Activated CD4-positive, alpha-beta T cell treated with anti-CD3 and anti-CD28 coated beads for 24 hours (primary cell): ENCODE results near the gene METTL9.
"Not testable (repeated sequence)": the region's sequence is repeated elsewhere in the genome, so short reads cannot be mapped to it uniquely, and the experiment has no call there.

Source experiments
- DNase-seq, 2 donors: peaks; one replicate each; pipeline ENCODE4 v3.0.0-alpha.2; 2020; ENCODE audit warnings: low read depth in 2 of 2

Gene METTL9

DNA sequence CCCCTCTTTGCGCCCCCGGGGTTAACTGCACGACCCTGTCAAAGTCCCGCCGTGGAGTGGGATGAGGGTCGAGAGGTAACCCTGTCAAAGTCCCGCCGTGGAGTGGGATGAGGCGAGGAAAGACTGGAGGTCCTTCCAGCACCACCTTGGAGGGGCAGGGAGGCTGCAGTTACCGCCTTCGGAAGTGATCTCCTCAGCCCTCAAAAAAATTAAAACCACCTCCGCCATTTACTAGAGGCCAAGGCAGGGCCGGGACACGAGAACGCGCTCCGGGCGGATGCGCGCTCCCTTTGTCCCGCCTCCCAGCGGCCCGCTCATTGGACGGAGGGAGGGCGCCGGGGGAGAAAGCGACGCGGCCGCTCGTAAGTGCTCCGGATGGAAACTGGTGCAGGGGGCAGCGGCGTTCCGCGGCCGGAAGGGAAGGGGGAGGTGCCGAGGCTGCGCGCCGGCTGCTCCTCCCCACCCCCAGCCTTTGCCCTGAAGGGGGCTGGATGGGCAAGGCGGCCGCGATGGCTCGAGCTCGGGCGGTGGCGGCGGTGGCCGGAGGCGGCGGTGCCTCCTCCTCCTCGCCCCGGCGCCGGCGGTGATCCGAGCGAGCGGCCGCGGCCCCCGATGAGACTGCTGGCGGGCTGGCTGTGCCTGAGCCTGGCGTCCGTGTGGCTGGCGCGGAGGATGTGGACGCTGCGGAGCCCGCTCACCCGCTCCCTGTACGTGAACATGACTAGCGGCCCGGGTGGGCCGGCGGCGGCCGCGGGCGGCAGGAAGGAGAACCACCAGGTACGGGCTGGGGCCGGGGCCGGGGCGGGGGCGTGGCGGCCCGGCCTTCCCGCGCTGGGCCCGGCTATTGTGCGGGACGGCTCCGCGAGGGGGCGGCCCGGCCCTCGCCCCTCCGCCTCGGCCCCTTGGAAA, at the start of gene METTL9:
Gene METTL9 (plus strand): TSS at position 456 of the 909 bp plus-strand sequence. CDS start 157 bp downstream, at position 613.
- DNase-seq: peak; percentile 89

- DNase-seq: not testable (repeated sequence)
These were observed 49.4 kb upstream of the METTL9 start for GRCh38 chr16:21549975-21550374.

- not testable (repeated sequence) for DNase-seq
These were observed 48.9 kb upstream of the METTL9 start for GRCh38 chr16:21550435-21550834.

DNA sequence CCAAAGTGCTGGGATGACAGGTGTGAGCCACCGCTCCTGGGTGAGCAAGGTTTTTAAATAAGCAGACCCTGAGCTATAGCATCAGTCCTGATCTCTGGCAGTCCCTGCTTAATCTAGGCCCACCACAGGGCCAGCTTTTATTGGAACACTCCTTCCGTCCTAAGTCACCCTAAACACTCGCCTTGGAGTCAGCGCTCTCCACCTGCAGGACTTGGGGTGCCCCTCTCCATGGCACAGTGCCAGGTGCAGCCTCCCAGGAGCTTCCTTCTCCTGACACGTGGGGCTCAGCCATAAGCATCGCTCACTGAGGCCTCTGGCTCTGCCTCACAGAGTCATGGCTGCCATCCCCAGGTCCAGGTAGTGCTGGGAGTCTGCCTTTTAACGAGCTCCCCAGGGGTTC, 48.3 kb upstream of the METTL9 start:
- DNase-seq: not testable (repeated sequence)

GRCh38 chr16:21551600-21551999, 47.8 kb upstream of the METTL9 start:
- DNase-seq: not testable (repeated sequence)

DNA sequence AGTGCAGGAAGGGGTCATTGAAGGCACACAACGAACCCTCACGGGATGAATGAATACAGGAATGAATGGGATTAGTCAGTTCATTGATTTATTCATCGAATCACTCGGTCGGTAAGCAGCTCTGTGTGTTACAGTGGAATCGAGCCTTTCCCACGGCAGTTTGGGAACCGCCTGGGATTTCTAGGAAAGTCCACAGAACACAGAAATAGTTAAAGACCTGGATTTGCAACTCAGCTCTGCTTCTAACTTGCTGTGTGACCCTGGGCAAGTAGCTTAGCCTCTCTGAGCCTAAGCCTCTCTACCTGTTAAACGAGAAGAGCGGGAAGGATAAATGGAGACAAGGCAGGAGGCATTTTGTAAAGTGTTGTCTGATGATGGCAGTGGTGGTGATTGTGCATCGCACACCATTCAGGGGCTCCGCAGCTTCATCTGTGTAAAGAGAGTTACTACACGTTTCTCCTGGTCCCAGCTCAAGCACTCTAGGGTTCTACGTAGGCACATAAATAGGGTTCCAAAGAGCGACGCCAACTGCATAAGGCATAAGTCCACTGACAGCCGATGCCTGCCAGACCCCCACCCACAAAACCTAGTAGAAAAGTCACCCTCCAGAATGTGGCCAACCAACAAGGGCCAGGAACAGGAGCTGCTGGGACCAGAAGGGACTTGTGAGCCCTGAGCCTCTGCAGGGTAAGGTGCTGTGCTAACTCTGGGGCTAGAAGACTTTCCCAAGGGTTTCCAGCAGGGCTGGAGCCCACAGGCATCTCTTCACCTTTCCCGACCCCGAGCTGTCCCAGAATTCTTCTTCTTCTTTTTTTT, 45.7 kb upstream of the METTL9 start:
- DNase-seq: not testable (repeated sequence)

GRCh38 chr16:21554795-21555585, 44.4 kb upstream of the METTL9 start:
- DNase-seq: peak; percentile 95 to 97

GRCh38 chr16:21555621-21556020, 43.8 kb upstream of the METTL9 start:
- not testable (repeated sequence) for DNase-seq

DNA sequence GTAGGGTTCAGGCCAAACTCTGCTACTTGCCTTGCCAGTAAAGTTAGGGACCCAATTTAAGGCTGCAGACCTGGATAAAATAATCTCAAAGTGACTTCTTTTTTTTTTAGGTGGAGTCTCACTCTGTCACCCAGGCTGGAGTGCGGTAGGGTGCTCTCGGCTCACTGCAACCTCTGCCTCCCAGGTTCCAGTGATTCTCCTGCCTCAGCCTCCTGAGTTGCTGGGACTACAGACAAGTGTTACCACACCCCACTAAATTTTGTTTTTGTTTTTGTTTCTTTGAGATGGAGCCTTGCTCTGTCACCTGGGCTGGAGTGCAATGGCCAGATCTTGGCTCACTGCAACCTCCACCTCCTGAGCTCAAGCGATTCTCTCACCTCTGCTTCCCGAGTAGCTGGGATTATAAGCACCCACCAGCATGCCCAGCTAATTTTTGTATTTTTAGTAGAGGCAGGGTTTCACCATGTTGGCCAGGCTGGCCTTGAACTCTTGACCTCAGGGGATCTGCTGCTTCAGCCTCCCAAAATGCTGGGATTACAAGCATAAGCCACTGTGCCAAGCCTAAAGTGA, 43.3 kb upstream of the METTL9 start:
- not testable (repeated sequence) for DNase-seq

GRCh38 chr16:21556651-21557241, 42.6 kb upstream of the METTL9 start:
- DNase-seq: not testable (repeated sequence)

- DNase-seq: no peak
These were observed 38.9 kb upstream of the METTL9 start for GRCh38 chr16:21560462-21560861.

- no peak for DNase-seq
These were observed 35.7 kb upstream of the METTL9 start for GRCh38 chr16:21563676-21564075.

- not testable (repeated sequence) for DNase-seq
These were observed 35.0 kb upstream of the METTL9 start for GRCh38 chr16:21564367-21564766.

DNA sequence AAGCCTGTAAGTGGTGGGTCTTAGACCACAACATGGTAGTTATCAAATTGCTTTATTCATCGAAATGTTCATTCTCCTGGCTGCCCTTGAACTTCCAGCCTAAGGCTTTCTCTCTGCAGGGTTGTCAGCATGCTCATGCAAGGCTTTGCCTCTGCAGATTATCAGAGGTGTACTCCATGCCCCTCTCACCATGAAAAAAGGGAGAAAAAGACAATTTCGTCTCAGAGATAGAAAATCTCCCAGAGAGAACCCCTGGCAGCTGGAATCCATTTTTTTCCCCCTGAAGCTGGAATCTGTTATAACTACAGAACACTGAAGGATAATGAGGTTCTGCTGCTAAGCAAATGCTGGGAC, 33.9 kb upstream of the METTL9 start:
- DNase-seq: no peak

DNA sequence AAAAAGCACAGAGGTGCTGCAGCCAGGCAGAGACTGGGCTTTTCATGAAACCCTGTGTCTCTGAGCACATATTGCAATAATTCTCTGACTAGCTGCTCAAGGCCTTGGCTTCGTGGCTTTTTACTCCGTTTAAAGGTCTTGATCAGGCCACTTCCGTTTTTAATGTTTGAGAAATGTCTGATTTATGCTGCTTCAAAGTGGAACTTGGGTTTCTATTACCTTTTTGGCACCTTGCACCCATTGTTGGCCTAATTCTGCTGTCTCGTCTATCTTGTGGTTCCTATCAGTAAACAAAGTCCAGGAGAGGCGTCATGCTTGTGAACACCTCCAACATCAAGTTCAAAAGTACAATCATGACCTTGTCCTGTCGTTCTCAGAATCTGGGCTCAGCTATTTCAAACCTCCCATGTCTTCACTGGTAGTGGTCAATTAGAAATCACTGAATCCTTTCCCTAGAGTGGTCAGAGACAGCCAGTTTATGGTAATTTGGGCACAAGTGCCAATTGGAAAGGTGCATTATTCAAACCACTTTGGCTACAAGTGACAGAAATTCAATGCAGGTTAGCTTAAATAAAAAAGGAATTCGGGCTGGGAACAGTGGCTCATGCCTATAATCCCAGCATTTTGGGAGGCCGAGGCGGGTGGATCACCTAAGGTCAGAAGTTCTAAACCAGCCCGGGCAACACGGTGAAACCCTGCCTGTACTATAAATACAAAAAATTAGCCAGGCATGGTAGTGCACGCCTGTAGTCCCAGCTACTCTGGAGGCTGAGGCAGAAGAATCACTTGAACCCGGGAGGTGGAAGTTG, 33.3 kb upstream of the METTL9 start:
- no peak for DNase-seq

- DNase-seq: no peak
These were observed 32.4 kb upstream of the METTL9 start for GRCh38 chr16:21566891-21567414.

DNA sequence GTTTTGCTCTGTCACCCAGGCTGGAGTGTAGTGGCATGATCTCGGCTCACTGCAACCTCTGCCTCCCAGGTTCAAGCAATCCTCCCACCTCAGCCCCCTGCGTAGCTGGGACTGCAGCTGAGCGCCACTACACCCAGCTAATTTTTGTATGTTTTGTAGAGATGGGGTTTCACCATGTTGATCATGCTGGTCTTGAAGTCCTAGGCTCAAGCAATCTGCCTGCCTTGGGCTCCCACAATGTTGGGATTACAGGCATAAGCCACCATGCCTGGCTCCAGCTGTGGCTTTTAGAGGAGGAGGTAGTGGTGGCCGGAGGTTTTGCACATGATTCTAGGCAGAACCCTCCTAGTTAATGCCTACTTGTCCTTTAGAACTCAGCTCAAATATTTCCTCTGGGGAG, 31.9 kb upstream of the METTL9 start:
- DNase-seq: not testable (repeated sequence)

- no peak for DNase-seq
These were observed 30.7 kb upstream of the METTL9 start for GRCh38 chr16:21568502-21569189.

DNA sequence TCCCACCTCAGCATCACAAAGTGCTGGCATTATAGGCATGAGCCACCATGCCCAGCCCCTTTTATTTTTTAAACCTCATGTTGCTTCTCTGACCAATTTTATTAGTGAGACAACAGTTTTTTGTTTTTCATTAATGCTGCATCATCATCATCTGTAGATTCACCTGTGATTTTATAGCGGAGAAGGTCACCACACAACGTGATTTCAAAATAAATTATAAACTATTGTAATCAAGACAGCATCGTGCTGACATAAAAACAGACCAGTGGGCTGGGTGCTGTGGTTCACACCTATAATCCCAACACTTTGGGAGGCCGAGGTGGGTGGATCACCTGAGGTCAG, 28.7 kb upstream of the METTL9 start:
- no peak for DNase-seq
